ENCODE data around the gene FAM184A.

DNA sequence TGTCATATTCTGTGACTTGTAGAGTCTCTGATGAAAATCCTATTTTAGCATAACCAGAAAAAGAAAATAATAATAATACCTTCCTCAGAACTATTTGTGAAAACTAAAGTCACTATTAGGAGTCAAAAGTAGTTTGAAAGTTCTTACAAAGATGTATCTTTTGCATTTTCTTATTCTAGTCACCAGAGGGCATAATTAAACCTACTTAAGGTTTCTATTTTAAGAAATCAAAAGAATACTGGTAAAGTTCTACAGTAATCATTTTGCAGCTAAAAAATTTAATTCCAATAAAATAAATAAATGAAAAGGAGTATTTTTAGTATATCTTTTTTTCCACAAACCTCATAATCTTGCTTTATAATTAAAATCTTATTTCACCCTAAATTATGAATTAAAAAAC is 115.5 kb downstream of the FAM184A start:
- TF ChIP-seq, protein P1, sequence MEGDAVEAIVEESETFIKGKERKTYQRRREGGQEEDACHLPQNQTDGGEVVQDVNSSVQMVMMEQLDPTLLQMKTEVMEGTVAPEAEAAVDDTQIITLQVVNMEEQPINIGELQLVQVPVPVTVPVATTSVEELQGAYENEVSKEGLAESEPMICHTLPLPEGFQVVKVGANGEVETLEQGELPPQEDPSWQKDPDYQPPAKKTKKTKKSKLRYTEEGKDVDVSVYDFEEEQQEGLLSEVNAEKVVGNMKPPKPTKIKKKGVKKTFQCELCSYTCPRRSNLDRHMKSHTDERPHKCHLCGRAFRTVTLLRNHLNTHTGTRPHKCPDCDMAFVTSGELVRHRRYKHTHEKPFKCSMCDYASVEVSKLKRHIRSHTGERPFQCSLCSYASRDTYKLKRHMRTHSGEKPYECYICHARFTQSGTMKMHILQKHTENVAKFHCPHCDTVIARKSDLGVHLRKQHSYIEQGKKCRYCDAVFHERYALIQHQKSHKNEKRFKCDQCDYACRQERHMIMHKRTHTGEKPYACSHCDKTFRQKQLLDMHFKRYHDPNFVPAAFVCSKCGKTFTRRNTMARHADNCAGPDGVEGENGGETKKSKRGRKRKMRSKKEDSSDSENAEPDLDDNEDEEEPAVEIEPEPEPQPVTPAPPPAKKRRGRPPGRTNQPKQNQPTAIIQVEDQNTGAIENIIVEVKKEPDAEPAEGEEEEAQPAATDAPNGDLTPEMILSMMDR (IDR thresholded peaks at IDR 0.05), result peak in 2 of 7 experiments; percentile 7 to 16
- no peak for TF ChIP-seq POLR2A (IDR thresholded peaks at IDR 0.05)
